GM18517 (cell line): ENCODE measurements around the gene CFAP92.

Source experiments
- ATAC-seq: cut with Tn5 transposase; IDR thresholded peaks from one replicate; pipeline ENCODE4 v1.9.1; 2021; ENCODE audit warnings: mild to moderate bottlenecking, moderate library complexity; ENCODE audit not compliant: unreplicated experiment

CFAP92 gene

GRCh38 chr3:129009266-129009665 is 15.4 kb upstream of the CFAP92 start:
- ATAC-seq: no peak

DNA sequence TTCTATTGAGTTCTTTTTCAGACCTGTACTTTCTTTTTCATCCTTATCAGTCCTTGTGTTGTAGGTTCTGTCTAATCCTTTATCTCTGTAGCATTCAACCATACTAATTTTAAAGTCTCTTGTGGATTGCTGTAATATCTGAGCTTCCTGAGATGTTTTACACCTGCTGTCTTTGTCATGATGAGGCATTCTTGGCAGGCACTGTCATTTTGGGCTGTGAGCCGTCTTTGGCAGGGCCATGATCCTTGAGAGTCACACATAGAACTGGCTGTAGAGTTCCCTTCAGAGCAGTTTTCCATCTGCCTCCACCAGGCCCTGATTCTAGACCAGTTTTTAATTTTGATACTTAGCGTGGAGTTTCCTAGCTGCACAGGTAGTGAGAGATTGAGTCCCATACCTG is 13.9 kb upstream of the CFAP92 start:
- ATAC-seq: no peak

DNA sequence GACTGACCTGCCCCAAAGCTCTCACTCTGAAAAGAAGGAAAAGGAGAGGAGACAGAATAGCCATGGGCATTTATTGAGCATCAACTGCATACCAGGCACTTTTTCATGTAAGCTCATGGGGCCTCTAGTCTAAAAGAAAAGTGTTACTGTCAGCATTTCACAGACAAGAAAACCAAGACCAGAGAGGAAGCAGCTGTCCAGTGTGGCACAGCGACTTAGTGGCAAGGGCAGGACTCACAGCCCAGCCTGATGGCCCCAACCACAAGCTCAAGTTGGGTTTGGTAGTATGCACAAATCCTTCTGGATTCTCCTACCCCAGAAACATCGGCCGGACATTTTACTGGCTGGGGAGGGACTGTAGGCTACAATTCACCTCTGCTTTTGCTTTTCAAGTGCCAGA is 13.0 kb upstream of the CFAP92 start:
- ATAC-seq: no peak

DNA sequence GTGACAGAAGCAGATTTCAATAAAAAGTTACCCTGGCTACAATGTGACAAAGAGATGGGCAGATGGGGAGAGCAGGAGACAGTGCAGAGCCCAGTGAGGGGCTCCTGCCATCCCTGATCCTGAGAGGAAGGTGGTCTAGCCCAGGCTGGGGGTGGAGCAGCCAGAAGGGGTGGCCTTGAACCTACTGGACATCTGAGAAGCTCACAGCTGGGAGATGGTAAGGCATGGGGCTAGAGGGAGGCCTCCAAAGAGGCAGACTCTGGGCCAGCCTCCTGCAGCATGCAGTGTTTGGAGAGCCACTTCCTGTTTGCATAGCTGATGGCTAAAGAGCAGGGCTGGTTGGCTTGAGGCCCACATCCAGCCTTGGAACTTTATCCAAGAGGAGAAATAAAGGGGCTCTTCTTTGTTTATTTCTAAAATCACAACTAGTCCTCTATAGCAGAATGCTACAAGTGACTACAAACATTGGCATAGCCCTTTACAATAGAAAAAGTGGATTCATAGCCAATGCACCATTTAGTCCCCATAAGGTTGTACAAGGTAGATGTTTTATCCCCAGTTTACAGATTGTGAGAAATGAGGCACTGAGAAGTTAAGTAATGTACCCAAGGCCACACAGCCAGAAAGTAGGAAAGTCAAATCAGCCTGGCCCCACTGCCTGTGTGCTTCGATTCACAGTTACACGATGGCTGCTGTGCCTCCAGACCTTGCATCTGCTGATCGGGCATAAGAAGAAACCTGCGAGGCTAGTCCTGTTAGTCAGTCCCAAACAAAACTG is 11.8 kb upstream of the CFAP92 start:
- ATAC-seq: no peak

GRCh38 chr3:129004639-129005295 is 10.9 kb upstream of the CFAP92 start:
- no peak for ATAC-seq

DNA sequence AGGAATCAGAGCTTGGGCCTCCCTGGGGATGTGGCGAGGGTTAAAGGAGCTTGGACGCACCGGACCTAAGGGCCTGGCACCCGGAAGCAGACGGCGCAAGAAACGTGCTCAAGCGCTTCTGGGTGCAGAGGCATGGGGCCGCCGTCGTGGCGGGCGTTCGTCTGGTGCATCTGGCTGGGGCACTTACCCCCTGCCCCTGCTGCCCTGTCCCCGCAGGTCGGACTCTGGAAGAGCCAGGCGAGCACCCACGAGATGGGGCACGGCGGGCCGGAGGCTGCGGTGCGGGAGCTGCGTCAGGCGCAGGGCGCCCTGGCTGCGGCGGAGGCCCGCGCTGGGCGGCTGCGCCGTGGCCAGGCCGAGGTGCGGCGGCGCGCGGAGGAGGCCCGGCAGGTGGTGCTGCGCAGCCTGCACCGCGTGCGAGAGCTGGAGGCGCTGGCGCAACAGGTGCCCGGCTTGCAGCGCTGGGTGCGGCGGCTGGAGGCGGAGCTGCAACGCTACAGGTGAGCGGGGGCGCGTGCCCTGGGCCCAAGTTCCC is 9.8 kb upstream of the CFAP92 start:
- ATAC-seq: no peak

DNA sequence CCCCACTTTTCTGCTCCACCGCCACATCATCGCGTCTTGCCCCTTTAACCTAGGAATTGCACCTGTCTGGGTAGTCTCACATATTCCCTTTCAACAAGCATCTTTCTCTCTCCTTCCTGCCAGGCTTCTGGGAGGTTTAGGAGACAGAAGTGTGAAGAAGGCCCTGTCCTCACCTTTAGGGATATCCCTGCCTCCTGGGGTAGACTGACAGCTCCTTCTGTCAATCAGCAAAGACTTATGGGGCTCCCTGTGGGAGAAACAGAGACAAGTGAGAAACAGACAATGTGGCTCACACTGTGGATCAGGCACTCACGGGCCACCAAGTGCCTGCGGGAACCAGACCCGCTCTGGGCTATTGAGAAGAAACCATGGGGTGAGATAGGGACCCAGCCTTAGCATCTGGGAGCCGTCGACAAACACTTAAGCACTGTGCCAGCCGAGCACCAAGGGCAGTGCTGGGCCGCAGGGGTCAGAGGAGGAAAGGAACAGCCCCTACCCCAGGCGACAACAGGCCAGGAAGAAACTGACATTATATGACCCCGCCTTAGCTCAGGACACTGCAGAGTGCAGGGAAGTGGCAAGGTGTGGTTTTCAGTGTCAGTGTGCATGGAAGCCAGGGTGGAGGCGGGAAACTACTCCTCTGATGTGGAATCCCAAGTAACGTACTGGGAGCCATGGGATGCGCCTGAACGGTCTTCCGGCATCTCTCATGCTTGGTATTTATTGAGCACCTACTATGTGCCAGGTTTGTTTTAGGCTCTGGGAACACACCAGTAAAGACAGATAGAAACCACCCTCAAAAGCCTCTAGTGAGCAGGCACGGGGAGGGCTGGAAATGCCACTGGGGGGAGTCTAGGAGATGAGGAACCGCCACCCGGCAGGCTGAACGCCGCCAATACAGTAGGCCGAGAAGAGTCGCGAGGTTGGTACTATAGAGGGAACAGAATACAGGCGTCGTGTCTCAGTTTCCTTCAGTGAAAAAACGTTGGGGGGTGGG is 9.0 kb upstream of the CFAP92 start:
- no peak for ATAC-seq

DNA sequence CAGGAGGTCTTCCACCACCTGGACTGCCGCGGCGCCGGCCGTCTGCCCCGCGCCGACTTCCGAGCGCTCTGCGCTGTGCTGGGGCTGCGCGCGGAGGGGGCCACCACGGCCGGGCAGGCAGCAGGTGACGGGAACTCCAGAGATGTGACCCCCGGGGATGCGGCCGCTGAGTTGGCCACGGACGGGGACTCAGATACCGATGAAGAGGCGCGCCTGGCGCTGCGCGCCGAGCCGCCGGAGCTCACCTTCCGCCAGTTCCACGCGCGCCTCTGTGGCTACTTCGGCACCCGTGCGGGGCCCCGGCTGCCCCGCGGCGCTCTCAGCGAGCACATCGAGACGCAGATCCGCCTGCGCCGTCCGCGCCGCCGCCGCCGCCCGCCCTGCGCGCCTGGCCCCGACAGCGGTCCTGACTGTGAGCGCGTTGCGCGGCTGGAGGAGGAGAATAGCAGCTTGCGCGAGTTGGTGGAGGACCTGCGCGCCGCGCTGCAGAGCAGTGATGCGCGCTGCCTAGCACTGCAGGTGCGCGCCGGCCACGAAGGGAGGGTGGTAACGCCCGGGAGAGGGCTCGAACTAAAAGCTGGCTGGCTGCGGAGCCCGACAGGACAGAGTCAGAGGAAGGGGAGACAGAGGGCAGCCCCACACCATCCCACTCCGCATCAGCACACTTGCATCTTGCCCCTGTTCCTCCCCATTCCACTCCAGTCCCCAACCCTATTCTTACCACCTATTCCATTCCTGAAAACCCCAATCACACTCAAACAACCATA is 8.1 kb upstream of the CFAP92 start:
- no peak for ATAC-seq

DNA sequence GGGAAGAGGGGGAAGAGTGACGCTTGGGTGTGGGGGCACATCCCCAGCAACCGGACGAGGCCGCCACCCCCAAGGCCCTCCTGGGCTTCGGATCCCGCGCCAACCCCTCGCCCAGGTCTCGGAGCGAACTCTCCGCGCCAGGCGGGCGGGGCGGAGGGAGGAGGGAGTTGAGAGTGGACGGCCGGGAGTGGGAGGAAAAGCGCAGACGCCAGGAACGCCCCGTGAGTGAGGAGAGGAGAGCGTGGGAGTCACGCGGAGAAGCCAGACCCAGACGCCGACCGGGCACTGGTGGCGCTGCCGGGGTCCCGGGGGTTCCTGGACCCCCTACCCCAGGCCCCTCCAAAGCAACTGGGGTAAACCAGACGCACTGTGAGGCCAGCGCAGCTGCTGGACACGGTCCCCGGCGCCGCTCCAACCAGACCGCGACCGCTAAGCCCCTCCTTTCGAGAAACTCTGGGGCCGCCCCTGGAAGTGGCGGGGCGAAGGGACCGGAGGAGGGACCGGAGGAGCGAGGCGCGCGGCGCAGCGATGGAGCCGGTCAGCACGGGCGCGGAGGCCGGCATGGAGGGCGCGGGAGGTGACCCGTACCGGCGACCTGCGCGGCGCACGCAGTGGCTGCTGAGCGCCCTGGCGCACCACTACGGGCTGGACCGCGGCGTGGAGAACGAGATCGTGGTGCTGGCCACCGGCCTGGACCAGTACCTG is 7.4 kb upstream of the CFAP92 start, which contains the start of gene EFCC1:
EFCC1 (plus strand) TSS at position 204 of the 705 bp plus-strand sequence; CDS start at position 529, 325 bp downstream.
- no peak for ATAC-seq

DNA sequence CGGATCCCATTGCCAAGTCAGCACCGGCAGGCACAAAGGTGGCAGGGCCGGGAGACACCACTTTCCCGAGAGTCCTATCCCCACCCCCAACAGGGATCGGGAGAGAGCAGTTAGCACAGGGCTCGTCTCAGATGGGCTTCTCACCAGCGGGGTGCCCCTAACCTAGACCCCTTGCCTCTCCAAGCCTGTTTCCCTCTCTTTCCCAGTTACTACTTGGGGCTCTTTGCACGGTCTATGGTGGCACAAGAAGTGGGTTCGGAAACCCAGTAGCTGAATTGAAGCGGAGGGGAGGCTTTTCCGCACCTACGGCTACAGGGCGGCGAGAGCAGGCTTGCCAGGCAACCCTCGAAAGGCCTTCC is 6.8 kb upstream of the CFAP92 start:
- ATAC-seq: no peak

GRCh38 chr3:128999102-128999501 is 5.2 kb upstream of the CFAP92 start:
- ATAC-seq: no peak

GRCh38 chr3:128998561-128998960 is 4.7 kb upstream of the CFAP92 start:
- ATAC-seq: no peak

- no peak for ATAC-seq
Observed at GRCh38 chr3:128997486-128998133, 3.7 kb upstream of the CFAP92 start.

DNA sequence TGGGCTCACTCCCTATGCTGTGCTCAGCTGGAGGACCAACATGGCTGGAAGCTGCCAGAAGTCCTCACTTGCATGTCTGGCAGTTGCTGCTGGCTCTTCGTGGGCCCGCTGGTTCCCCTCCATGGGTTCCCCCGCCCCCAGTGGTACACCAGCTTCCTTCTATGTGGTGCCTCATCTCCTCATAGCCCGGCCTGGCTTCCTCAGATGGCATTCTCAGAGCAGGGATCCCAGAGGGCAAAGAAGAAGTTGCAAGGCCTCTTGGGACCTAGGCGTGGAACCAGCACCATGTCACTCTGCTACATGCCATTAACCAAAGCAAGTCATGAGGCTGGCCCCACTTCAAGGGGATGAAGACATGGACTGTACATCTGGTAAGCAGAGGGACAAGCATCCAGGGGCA is 2.9 kb upstream of the CFAP92 start:
- no peak for ATAC-seq

GRCh38 chr3:128996200-128996599 is 2.3 kb upstream of the CFAP92 start:
- no peak for ATAC-seq

- ATAC-seq: no peak
Observed at GRCh38 chr3:128995737-128996136, 1.9 kb upstream of the CFAP92 start.

DNA sequence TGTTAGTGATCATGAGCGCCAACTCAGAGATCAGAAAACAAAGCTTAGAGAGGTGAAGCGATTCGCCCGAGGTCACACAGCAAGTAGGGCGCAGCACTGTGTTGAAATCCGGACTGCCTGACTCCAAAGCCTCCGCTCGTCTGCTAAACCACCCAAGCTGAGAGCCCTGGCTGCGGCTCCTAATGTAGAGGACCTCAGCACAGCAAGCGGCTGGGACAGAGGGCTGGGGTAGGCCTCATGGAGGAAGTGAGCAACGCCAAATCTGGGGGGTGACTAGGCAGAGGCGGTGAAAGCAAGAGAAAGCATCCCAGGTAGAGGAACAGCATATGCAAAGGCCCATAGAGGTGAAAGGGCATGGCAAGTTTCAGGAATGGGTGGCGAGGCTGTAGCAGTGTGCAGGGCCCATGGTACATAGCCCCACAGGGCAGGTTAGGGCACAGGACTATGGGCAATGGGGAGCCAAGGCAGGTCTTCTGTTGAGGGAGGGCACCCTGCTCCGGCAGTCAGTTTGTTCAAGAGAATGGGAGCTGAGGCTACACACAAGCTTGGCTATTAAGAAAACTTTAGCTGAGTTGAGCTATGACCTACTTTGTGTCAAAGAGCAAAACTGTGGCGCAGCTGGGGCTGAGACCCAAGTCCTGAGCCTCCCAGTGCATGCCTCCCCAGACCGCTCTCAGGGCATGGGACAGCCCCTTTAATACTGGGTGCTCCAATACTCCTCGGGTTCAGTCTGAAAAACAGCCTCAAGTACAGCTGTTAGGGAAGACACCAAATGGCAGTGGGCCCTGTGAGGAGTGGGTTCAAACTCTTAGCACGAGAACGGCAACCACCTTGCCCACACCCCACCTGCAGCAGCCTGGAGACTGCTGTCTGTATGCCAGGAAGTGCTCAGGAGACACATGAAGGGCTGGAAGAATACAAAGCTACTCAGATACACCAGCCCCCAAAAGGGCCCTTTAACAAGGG is 988 bp upstream of the CFAP92 start:
- ATAC-seq: no peak

DNA sequence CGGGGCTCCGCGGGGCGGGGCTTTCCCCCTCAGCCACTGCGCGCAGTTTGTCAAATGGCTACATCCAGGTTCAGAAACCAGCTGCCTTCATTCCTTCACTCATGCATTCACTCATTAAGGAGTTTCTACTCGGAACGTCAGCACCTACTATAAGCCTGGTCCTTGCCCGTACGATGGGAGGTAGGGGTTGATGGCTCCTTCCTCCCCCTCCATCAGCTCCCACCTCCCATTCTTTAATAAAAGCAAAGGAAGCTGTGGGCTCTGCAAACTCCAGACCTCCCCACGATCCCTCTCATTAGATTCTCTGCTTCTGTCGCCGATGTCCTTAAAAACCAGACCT is 267 bp upstream of the CFAP92 start:
- no peak for ATAC-seq
